SIG-M5 (cell line): ENCODE data around the gene SHQ1.
"Not testable (repeated sequence)": the region's sequence is repeated elsewhere in the genome, so short reads cannot be mapped to it uniquely, and the experiment has no call there.

Experiments
- DNase-seq: peaks from one replicate; lab custom pipeline; 2025; lab: John Stamatoyannopoulos, UW

Gene SHQ1

DNA sequence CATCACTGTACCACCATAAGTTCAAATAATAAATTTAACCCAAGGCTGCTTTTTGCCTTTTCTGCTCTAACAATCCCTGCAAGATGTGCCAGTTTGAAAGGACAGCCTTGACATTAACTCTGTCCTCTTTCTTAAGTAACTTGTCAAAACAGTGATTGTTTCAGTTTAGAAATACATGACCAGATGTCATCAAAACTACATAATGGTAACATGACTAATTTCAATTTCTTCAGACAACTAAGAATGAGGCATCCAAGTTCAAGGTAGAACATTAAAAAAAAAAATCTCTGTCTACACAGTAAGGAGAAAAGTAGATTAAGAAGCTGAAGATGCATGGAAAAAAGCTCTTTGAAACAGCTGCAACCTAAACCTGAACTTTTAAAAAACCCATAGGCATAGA is 47.4 kb downstream of the SHQ1 start:
- no peak for DNase-seq

DNA sequence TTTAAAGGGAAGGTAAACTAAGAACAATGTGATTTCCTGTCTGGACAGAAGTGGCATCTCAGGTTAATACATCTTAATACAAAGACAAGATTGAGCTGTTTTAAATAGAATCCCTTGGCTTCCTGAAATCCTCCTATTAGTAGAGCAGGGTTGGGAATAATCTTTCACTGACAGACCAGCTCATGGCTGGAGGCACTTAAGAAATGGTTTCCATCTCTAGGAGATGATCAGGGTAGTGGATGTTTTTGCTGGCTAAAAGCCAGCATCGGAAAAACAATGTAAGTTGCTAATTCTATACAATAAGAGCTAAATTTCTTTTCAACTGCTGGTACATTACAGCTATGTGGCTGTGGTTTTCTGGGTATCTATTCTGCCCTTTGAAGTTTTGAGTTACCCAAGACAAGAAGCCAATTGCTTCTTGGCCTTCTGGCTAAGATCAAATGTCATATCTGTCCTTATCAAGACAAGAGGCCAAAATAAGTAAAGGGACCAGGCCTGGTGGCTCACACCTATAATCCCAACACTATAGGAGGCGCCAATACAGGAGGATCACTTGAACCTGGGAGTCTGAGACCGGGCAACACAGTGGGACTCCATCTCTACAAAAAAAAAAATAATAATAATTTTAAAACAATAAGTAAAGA is 49.6 kb downstream of the SHQ1 start:
- DNase-seq = no peak

DNA sequence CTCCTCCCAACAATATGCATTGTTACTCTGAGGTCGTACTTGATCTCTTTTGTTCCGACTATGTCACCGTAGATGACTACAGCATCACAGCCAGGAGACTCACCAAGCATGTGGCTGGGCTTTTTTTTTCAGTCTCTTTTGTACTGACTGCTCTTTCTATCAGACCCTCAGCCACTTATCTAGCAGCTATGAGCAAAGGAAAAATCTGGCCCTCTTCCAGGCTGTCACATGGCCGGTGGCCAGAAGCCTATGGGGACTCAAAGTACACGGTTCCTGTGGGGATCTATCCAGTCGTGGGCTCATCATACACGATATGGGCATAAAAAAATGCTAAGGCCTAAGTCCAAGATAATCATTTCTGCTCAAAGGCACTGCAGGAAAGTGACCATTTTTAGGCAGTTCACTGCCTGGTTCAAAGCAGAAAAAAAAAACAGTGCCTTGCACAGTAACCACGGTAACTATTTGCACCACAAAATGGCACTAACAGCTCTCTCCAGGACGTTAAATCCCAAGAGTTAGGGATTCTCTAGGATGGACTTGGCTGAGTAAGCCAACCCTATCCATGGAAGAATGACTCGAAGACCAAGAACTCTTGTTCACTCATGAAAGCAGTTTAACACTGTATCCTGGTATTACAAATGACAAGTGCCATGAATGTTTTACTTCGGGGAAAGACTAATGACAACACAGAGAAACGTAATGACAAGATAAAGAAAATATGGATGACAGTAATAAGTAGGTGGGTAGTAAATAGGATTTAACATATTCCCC is 50.3 kb downstream of the SHQ1 start:
- DNase-seq = no peak

DNA sequence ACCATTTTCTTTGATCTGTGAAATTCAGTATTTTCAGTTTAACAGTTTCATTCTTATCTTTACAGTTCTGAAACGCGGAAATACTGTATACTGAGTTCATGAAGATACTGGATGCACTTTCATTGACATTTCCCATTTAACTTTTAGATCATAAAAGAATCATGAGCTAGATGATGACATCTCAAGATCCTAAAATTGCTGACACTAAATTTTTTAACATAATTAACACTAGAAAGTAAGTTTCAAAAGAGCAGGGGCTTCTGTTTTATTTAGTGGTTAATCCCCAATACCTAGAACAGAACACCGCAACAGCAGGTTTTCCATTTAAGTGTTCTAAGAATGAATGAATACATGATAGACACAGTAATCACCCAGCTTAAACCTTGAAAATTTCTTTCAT is 54.2 kb downstream of the SHQ1 start:
- DNase-seq = no peak

DNA sequence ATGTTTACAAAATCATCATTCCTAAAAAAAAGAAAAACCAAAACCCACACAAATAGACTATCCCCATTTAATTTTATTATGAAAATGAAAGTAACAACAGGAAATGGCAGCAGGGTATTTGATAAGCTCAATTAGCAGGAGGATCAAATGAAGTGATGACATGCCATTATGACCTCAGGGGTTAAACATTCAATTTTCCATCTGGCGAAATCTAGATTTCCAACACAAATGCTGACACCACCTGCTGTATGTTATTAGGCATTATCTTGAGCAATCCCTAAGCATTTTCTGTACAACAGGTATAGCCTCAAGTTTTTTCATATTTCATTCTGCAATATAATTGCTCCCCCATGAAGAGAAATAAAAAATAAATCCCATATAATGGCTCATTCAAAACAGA is 57.1 kb downstream of the SHQ1 start:
- DNase-seq = no peak

DNA sequence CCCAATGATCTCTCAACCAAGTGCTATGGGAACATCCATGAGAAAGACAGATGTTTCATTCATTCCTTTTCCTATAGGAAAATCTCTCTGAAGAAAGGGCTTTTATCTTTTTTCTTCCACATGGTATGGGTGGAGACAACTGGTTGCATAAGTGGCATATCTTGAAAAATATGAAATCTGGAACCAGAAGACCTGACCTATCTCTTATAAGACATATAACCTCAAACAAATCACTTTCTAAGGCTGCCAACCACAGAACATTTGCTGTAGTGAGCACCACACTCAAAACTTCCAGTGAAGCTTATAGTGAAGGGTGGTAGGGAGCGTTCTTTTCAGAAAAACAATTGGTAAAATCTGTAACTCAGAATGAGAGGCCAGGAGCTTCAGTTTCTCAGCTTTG is 58.5 kb downstream of the SHQ1 start:
- no peak for DNase-seq

DNA sequence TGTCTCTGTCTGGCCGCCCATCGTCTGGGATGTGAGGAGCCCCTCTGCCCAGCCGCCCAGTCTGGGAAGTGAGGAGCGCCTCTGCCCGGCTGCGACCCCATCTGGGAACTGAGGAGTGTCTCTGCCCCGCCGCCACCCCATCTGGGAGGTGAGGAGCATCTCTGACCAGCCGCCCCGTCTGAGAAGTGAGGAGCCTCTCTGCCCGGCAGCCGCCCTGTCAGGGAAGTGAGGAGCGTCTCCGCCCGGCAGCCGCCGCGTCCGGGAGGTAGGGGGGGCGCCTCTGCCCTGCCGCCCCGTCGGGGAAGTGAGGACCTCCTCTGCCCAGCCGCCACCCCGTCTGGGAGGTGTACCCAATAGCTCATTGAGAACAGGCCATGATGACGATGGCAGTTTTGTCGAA is 60.0 kb downstream of the SHQ1 start:
- not testable (repeated sequence) for DNase-seq

DNA sequence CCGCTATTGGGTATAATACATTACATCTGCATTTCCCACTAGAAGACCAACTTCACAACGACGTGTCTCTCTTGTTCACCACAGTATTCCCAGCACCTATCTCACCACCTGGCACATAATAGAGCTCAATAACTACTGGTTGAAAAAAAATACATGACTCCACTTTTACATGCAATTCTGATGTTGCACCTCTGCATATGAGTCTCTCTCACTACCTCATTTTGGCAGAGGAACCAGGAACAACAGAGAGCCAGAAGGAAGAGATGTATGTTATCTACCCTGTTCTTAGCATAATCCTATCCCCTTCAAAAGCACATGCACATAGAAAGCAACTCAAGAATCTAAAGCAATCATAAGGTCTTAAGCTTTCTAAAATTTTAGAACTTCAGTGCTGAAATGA is 61.6 kb downstream of the SHQ1 start:
- no peak for DNase-seq

DNA sequence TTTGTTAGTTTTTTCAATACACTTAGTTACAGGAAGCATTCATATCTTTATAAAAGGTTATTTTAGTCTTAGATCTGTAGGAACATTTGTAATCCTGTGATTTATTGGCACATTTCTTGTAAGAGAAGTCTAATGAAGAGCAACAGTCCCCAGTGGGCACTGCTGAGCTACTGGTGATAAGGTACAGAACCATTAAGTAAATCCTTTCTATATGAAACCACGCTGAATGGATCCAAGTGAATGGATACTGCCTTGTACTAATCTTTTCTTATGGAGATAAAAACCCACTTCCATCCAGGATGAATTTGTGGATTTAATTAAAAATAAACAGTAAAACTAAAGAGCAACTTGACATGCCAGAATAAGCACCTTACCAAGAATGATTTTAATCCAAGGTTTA is 64.0 kb downstream of the SHQ1 start:
- no peak for DNase-seq

DNA sequence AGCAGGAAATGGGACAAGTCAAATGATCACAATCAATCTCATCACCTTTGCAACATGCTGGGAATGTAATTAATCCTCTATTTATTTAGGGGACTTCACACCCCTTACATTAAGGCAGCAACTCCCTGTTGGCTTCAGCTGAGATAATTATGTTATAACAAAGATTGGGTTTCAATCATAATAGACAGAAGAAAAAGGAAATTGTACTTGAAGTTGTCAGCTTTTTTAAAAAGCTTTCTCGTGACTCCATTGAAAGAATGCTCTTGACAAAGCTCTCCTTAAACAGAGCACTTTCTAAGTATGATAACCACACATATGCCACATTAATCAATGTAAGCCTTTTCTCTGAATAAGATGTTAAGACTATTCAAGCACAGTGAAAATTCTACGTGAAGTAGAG is 65.7 kb downstream of the SHQ1 start:
- DNase-seq = no peak

DNA sequence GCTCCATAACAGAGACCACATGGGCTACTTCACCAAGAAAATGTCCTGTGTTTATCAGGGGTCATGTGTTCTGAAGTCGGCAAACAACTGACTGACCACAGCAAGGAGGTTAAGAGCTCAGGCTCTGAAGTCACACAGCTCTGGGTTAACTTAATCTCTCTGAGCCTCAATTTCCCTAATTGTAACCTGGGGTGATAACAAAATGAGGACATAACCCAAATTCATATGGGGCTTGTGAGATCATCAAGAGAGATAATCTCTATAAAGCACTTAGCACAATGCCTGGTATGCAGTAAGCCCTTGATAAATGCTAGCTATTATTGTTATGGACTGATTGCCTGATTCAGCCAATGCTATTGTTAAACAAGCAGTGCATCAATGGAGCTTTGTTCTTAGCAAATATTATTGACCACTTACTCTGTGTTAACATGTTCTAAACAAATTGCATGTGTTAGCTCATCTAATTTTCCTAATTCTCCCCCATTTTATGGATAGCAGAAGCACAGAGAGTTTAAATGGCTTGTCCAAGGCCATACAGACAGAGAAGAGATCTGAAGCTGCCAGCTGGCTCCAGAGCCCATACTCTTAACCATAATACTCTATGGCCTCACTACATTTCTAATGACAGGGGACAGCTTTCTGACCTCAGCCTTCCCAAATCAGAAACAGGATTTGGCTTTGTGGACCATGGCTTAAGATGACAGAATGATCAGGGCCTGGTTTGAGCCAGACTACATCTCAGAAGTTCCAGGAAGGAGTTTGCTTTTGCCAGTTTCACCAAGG is 78.3 kb downstream of the SHQ1 start:
- DNase-seq = no peak

DNA sequence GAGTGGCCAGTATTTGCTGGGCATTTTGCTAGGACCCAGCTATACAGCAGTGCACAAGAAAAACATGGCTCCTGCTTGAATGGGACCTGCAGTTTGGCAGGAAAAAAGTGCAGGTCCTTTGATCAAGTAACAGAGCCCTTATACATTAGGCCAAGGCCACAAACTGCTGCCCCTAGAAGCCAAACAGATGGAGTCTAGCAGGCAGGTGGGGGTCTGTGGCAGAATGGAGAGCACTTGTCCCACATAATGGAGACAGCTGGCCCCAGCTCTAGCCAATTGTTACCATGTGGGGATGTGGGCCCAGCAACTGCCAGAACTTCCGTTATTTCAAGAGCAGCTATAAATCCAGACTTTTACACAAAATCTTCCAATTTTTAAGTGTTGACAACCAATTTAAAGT is 79.3 kb downstream of the SHQ1 start:
- no peak for DNase-seq

DNA sequence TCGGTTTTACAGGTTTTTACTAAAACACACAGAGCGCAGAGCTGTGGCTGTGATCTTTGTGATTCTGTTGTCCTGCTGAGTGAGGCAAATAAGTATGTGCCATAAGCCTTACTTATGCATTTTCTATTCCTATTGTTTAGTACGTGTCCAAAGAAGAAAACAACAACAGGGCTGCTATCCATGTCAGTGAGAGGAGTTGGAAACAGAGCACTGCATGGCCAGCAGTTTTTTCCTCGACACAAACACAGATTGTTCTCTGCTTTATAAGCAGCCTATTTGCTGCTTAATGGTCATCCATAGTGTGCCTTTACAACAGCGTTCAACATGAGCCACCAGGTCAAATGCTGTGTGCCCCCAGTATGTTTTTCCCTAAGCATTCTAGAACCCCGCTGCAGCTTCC is 79.8 kb downstream of the SHQ1 start:
- DNase-seq = no peak

DNA sequence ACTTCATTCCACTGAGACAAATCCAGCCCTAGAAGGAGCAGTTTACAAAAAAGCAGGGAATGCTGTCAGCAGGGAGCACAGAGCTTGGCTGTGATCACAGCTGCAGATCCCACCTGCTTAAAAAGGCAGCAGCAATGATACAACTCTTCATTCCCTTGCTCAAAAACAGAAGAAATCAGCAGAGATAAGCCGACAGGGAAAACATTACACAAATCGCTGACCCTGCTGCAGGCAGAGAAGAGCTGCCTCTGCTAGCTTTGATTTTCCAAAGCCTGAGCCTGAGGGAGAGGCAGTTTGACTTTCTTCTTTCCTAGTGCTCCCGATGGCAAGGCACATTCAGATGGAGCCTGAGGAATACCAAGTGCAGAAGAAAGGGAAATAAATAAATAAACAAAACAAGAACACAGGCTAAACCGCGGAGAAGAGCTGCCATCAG is 80.2 kb downstream of the SHQ1 start:
- DNase-seq = no peak

DNA sequence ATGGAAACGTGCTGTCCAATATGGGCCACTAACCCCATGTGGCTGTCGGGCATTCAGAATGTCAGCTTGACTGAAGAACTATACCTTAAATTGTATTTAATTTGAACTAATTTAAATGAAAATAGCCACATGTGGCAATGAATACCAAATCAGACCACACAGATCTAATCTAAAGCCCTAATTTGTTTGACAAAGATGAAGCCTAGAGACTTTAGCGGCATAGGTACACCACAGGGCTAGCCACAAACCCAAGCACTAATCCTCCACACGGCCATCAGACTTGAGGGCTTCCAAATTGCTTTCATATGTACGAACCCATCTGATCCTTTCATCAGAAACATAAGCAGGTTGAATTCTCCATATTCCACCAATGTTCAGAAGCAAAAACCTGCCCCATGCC is 81.4 kb downstream of the SHQ1 start:
- no peak for DNase-seq

DNA sequence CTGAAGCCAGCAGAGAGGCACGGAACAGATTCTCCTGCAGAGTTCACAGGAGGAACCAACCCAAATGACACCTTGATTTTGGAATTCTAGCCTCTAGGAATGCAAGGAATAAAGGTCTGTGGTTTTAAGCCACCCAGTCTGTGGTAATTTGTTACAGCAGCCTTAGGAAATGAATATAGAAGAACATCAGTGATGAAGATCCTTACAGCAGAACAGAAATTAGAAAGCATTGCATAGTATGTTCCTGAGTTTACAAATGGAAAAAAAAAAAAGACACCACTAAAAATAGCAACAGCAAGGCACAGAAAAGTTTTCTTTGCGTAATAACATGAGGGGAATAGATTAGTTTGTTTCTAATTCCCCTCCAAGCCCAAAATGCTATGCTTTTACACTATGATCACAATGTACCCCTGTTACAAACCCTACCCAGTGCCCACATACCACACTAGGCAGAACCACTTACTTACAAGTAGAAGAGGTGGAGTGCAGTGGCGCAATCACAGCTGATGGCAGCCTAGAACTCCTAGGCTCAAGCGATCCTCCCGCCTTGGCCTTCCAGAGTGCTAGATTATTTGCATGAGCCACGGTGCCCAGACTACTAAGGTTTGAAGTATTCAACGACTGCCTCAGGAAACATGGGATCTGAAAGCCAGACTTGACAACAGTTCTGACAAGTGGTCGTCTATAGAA is 84.3 kb downstream of the SHQ1 start:
- no peak for DNase-seq

DNA sequence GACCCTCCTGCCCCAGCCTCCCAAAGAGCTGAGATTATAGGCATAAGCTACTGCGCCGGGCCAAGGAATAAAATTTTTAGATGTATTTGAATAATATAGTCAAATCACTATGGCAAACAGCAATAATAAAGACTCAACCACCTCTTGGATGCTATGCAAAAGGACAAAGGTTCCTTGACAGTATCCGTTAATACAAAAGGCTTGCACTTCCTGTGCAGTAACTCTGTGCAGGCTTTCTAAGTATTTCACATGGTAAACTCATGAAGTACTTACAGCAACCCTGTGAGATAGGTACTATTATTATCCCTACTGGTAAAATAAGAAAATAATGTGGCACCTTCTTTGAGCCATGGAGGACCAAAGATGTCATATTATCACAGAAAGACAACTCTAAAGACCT is 86.8 kb downstream of the SHQ1 start:
- DNase-seq = no peak

DNA sequence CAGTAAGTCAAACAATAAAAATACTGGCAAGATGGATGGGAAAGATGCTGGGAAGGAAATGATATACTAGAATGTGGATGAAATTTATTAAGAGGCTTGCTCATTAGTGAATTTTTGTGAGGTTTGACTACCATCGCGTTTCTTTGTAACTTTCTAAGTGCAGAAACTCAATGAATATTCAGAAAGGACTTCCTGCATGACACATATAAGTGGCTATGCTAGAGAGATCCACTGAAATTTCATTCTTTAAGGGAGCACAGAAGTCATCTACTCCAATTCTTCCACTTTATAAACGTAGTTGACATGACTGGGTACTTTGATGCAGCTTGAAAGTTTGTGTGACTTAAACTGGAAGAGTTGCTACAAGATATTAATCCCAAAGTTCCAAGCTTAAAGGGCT is 88.0 kb downstream of the SHQ1 start:
- no peak for DNase-seq

DNA sequence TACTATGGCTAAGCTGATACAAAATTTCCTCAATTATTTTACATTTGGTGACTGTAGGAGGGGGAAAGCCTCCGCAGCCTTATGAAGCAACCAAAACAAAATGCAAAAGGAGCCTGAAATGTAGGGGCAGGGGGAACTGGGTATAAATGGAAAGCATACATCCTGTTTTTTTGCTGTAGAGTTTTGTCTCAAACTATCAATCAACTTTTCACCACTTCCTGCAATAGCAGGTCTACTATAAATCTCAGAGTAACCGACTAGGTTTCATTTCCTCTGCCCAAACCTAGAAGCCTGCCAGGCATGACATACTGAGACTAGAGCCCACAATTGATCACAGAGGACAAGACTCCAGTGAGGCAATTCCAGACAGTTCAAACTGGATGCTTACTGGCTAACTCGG is 91.3 kb downstream of the SHQ1 start:
- peak; percentile 95 for DNase-seq

DNA sequence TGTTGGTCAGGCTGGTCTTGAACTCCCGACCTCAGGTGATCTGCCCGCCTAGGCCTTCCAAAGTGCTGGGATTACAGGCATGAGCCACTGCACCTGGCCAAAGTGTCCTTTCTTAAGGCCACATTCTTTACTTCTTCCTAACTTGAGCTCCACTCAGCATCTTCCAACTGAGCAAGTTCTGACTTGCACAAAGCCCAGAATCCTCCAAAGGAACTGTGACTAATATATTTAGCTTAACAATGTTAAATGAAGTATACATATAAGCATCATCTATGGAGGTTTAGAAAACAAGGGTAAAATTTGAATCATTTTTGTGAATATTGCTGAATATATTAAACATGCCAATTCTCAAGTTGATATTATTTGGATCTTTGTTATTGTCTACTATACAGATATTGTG is 93.7 kb downstream of the SHQ1 start:
- no peak for DNase-seq

DNA sequence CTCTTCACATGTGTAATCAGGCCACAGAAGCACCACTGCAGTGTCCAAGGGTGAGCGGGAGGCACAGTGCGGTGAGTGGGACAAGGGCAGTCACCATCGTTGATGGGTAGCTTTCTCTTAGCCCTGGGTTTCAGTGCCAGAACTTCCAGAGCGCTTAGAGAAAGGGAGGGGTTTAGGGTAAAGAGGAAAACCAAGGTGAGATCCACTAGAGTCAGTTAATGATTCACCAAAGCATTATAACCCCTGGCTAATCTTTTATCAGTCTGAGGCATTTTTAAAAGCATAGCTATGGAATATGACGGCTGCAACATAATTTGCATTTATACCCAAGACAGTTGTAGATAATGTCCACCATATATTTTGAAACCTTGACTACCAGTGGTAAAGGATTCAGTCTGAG is 94.8 kb downstream of the SHQ1 start:
- no peak for DNase-seq

DNA sequence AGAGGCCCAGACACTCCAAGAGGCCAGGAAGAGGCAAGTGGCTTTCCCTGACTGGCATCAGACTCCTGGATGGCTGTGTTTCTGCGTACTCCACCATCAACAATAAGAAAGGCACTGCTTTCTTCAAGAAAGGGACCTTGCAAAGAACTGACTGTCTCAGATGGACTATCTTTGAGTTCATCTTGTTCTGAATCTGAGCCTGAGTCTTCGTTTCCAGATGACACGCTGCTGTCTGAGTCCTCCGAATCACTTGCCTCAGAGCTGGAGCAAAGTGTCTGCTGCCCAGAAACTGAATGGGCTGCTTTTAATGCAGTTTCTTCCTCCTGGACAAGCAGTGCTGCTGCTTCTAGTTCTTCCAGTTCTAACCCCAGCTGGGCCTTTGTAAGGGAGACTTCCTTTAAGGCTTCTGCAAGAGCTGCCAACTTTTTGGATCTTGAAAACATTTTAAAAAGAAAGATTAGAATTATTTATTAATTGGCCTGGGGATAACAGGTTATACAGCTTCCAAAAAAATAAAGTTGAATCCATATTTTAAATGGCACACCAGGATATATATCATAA is 97.8 kb downstream of the SHQ1 start:
- DNase-seq = no peak
